Stimulated activated CD4-positive, alpha-beta T cell treated with anti-CD3 and anti-CD28 coated beads, Interleukin-2, amount 100 ng/mL, for 4 hours (primary cell): ENCODE measurements around the gene TMCC1.
"Not testable (repeated sequence)": the region's sequence is repeated elsewhere in the genome, so short reads cannot be mapped to it uniquely, and the experiment has no call there.

Experiments used
- DNase-seq: peaks from one replicate; pipeline ENCODE4 v3.0.0-alpha.2; 2020; ENCODE audit warnings: low read depth

TMCC1 gene

DNA sequence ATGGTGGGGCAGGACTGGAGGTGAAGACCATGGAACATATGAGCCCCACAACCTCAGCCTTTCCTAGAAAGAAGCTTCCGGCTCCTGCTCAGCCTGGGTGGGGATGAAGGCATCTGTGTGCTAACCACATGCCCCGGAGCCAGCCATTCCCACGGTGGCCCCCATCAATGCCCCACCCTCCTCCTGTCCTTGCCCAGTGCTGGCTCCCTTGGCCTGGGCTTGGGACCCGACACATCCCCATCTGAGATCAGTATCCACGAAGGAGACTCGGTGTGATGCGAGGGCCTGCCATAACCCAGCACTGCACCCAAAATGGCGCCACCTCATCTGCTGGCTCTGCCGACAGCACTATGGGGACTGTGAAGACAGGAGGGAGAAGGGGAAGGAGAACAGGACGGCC lies 270.6 kb downstream of the TMCC1 start:
- no peak for DNase-seq

GRCh38 chr3:129622226-129622874 lies 271.2 kb downstream of the TMCC1 start:
- DNase-seq: no peak

- DNase-seq: no peak
Observed at GRCh38 chr3:129621626-129622225, 271.8 kb downstream of the TMCC1 start.

GRCh38 chr3:129620828-129621559 lies 272.5 kb downstream of the TMCC1 start:
- DNase-seq: no peak

GRCh38 chr3:129619726-129620162 lies 273.8 kb downstream of the TMCC1 start:
- no peak for DNase-seq

DNA sequence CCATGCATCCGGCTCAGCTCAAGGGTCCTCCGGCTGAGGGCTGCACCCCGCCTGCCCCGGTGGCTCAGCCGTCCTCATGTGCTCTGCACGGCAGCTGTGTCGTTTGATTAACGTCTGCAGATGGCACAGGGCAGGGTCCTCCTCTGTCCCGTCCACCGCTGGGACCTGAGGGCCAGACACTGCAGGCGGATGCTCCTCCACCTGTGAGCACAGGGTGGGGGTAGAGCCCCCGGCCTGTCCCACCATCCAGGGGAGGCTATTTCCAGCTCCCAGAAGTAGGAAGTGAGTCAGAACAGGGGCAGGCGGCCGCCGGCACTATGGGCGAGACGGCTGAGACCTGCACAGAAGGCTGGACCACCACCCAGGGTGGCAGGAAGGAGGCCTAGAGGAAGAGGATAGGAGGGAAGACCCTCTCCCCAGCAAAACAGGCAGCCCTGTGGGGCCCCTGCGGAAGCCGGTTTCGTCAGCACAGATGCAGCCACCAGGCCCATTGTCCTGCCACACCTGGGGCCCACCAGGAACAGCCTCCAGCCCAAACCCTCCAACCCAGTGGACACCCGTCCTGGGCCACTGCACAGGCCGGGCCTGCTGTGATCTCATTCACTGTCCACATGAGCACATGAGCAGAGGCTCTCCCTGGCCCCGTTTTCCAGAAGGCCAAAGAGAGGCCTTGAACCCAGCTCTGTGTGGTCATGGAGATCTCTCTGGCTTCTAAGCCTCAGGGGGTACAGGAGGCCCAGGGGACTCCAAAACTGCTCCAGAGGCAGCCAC lies 274.4 kb downstream of the TMCC1 start:
- DNase-seq: no peak

GRCh38 chr3:129618186-129618820 lies 275.2 kb downstream of the TMCC1 start:
- no peak for DNase-seq

DNA sequence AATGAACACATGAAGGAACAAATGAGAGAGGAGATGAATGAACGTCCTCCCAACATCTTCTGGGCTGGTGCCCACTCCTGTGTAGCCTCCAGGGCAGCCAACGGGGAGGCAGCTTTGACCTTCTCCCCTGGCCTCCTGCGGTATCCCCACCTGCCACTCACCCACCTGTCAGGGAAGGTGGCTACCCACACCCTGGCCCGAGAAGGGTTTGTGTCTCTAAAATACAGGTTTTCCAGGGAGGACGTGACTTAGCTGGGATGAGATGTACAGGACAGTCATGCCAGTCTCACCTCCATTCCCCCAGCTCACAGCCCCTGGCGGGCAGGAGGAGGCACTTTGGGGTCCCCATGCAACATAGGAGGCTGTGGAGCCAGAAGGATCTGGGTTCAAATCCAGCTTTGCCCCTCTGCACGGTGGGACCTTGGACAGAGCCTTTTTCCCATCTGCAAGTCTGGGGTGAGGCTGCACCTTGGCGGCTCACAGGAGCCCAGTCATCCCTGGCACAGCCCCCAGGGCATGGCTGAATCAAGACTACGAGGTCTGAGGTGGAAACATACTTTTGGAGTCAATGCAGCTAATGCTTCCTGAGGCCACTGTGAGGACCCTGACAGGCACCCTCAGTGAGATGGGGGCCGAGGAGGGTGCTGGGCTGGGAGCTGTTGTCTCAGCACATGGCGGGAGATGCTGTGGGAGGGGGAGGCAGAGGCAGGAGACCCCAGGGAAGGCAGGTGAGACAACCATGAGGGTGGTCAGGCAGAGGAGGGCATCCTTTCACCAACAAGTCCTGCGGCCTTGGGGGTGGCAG lies 275.9 kb downstream of the TMCC1 start:
- no peak for DNase-seq

- DNase-seq: no peak
Observed at GRCh38 chr3:129616713-129617112, 276.8 kb downstream of the TMCC1 start.

DNA sequence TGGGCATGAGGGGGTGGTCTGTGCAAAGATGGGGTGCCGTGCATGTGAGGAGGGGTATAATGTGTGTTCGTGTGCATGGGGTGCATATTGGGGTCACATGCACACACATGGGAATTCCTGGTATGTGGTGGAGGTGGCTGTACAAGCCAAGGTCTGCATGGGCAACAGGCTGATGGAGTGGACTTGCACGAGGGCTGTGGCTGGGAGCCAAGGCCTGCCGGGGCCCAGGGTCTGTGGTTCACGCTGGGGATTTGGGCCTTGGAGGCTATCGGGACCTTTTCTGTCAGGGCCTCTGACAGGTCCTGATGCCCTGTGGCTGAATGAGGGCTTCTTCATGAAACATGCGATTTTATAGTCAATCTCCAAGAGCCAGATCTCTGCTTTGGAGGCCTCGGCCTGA lies 277.2 kb downstream of the TMCC1 start:
- no peak for DNase-seq

- no peak for DNase-seq
Observed at GRCh38 chr3:129615751-129616281, 277.7 kb downstream of the TMCC1 start.

- no peak for DNase-seq
Observed at GRCh38 chr3:129614927-129615363, 278.6 kb downstream of the TMCC1 start.

DNA sequence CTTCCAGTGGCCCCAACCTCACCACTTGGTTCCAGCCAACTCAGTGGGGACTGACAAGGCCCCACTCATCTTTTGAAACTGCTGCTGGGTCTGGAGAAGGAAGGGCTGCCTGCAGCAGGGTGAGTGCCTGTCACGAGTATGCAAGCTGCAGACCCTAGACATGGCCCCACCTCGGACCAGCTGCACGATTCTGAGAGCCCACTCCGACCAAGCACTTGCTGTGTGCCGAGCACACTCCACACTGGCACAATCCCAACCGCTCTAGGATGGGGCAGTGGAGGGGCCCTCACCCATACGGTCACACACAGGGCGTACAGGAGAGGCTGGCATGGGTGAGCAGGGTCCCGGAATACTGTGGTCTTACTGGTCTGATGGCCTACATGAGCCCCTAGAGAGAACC lies 279.1 kb downstream of the TMCC1 start:
- DNase-seq: no peak

- no peak for DNase-seq
Observed at GRCh38 chr3:129613367-129613740, 280.2 kb downstream of the TMCC1 start.

GRCh38 chr3:129612534-129613366 lies 280.8 kb downstream of the TMCC1 start:
- no peak for DNase-seq

GRCh38 chr3:129611812-129612533 lies 281.5 kb downstream of the TMCC1 start:
- DNase-seq: no peak

GRCh38 chr3:129611446-129611800 lies 282.1 kb downstream of the TMCC1 start:
- DNase-seq: no peak

DNA sequence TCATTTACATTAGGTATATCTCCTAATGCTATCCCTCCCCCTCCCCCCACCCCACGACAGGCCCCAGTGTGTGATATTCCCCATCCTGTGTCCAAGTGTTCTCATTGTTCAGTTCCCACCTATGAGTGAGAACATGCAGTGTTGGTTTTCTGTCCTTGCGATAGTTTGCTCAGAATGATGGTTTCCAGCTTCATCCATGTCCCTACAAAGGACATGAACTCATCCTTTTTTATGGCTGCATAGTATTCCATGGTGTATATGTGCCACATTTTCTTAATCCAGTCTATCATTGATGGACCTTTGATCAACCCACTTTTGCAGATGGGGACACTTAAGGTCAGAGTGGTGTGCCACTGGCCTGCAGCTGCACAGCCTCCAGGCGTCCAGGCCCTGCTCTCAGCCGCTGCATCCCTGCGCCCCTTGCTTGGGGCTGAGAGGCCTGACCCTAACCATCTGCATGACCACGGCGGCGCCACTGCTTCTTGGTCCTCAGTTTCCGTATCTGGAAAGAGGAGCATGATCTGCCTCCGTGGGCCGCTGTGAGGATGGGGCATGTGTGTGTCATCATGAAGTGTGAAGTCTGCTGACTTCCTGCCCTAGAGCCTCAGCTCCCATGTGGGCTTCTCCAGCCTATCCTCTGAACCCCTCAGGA lies 282.6 kb downstream of the TMCC1 start:
- not testable (repeated sequence) for DNase-seq

GRCh38 chr3:129610276-129610675 lies 283.2 kb downstream of the TMCC1 start:
- DNase-seq: no peak
